HUES6 (cell line): ENCODE data around the gene GAS2L1.
"Not testable (repeated sequence)": the region's sequence is repeated elsewhere in the genome, so short reads cannot be mapped to it uniquely, and the experiment has no call there.

Experiments used
- H3K27ac ChIP-seq: 2 replicates; pipeline ENCODE4 v1.7.0; 2013; ENCODE audit warnings: low read depth, mild to moderate bottlenecking, low read length, inconsistent platforms
- H3K27me3 ChIP-seq: 2 replicates; pipeline ENCODE4 v1.6.1; 2013; ENCODE audit warnings: low read length; ENCODE audit not compliant: control insufficient read depth, insufficient read depth
- H3K36me3 ChIP-seq: 2 replicates; pipeline ENCODE4 v1.6.1; 2013; ENCODE audit warnings: low read length; ENCODE audit not compliant: control insufficient read depth, insufficient read depth
- H3K4me1 ChIP-seq: 2 replicates; pipeline ENCODE4 v1.6.1; 2013; ENCODE audit warnings: low read length; ENCODE audit not compliant: control insufficient read depth, insufficient read depth
- H3K4me3 ChIP-seq: 2 replicates; pipeline ENCODE4 v1.5.1; 2013; ENCODE audit warnings: low read depth, low read length
- H3K9ac ChIP-seq: one replicate; pipeline ENCODE4 v1.6.1; 2013; ENCODE audit warnings: mild to moderate bottlenecking, low read length
- H3K9me3 ChIP-seq: 2 replicates; pipeline ENCODE4 v1.6.1; 2013; ENCODE audit warnings: low read depth, low read length; ENCODE audit not compliant: control insufficient read depth, insufficient read depth

GAS2L1 gene

DNA sequence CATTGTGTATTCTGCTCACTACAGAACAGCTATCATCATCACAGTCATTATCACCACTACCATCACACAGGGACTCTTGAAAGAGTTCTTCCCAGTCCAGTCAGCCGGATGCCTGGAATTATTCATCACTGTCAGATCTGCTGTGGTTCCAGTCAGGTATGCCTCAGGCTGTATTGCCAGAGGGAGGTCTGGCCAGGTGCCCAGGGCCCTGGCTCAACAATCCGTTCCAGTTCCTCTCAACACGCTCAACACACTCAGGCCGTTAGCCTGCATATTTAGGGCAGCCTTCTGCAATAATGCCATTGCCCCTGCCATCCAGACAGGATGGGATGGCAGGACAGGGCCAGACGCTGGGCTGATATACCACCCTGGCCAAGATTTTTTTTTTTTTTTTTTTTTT is 37.7 kb downstream of the GAS2L1 start:
- Histone ChIP-seq H3K27ac (no peak overlapping the region), H3K9me3 (no peaks in the 10 kb centered on the region), H3K4me3 (no peak overlapping the region), H3K4me1 (peaks cover 10% of the 10 kb centered on the region; the same call in 1 of the 2 replicates), H3K27me3 (no peaks in the 10 kb centered on the region), H3K9ac (no peak overlapping the region), H3K36me3 (peaks cover 84% of the 10 kb centered on the region)

DNA sequence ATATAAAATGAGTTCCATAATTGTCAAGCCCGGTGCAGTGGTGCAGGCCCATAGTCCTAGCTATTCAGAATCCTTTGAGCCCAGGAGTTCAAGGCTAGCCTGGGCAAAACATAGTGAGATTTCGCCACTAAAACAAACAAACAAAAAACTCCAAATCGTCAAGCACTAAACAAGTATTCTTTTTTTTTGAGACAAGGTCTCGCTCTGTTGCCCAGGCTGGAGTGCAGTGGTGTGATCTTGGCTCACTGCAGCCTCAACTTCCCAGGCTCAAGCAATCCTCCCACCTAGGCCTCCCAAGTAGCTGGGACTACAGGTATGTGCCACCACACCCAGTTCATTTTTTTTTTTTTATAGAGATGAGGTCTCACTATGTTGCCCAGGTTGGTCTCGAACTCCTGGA is 38.4 kb downstream of the GAS2L1 start:
- H3K9me3 ChIP-seq, H3K27me3 ChIP-seq, H3K9ac ChIP-seq, H3K4me3 ChIP-seq, H3K27ac ChIP-seq, H3K4me1 ChIP-seq: not testable (repeated sequence)
- H3K36me3 ChIP-seq = peaks cover 84% of the 10 kb centered on the region

DNA sequence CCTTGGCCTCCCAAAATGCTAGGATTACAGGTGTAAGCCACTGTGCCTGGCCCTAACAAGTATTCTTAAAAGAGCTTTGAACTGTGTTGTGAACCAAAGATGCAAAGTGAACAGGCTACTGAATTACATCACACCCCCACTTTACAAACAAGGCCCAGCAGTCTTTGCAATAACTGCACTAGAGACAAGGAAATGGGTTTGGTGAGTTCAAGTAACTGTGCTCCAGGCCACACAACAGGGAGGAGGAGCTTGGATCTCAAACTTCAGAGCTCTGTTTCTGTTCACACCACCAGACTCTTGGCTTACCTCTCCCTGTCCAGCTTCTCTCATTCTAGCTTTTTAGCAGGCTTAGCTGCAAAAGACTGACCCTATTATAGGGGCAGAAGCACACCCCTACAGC is 39.5 kb downstream of the GAS2L1 start:
- Histone ChIP-seq H3K36me3 (peaks cover 84% of the 10 kb centered on the region), H3K9ac (no peak overlapping the region), H3K27me3 (no peaks in the 10 kb centered on the region), H3K4me3 (no peak overlapping the region), H3K27ac (no peak overlapping the region), H3K9me3 (no peaks in the 10 kb centered on the region), H3K4me1 (peaks cover 10% of the 10 kb centered on the region; the same call in 1 of the 2 replicates)

DNA sequence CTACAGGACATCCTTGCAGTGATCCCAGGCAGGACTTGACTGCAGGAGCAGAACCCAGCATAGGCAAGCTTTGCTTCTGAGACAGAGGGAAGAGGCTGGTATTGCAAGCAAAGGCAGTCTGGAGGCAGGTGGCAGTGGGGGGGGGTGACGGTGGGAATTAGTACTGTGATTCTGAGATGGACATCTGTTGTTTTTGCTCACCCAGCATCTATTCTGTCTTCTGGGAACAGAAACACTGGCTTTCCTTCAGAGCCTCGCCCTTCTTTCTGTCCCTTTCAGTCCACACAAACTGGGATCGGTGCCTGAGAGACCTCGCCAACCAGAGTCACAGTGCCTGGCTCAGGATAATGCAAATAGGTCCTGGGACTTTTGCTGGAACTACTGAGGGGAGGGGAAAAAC is 40.2 kb downstream of the GAS2L1 start:
- peaks cover 10% of the 10 kb centered on the region; the same call in 1 of the 2 replicates for H3K4me1 ChIP-seq
- H3K27ac ChIP-seq = no peak overlapping the region
- no peak overlapping the region for H3K4me3 ChIP-seq
- H3K36me3 ChIP-seq = peaks cover 84% of the 10 kb centered on the region
- no peaks in the 10 kb centered on the region for H3K27me3 ChIP-seq
- no peaks in the 10 kb centered on the region for H3K9me3 ChIP-seq
- H3K9ac ChIP-seq = no peak overlapping the region

DNA sequence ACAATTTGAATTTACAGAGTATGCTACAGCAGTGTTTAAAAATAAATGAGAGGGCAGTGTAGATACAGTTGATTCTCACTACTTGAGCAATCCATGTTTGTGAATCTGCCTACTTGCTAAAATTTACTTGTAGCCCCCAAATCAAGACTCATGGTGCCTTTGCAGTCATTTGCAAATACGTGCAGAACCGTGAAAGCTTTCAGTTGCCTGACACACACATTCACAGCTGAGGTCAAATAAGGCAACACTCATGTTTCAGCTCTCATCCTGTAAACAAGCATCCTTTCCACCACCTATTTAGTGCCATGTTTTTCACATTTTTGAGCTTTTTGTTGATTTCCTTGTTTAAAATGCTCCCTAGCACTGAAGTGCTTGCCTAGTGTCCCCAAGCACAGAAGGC is 41.6 kb downstream of the GAS2L1 start:
- Histone ChIP-seq H3K4me3 (no peak overlapping the region), H3K27ac (no peak overlapping the region), H3K4me1 (peaks cover 10% of the 10 kb centered on the region; the same call in 1 of the 2 replicates), H3K27me3 (no peaks in the 10 kb centered on the region), H3K36me3 (peaks cover 83% of the 10 kb centered on the region), H3K9me3 (no peaks in the 10 kb centered on the region), H3K9ac (no peak overlapping the region)

DNA sequence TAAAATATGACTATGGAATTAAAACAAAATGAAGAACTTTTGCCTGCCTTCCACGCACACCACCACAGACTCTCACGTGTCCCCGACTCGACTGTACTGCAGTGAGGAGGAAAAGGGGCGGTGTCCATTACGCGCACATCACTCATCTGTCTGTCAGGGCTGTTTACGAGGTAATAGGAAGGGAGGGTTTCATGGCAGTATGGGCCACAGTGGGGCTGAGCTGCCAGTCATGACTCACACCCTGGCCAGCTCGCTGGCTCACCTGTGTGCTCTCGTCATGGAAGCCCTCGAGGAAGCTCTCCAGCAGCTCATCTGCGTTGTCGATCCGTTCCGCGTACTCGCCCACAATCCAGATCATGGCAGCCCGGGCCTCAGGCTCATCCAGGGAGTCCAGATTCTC is 42.5 kb downstream of the GAS2L1 start:
- H3K4me3 ChIP-seq = no peak overlapping the region
- H3K9ac ChIP-seq = no peak overlapping the region
- no peaks in the 10 kb centered on the region for H3K27me3 ChIP-seq
- H3K36me3 ChIP-seq = peaks cover 86% of the 10 kb centered on the region
- H3K9me3 ChIP-seq = no peaks in the 10 kb centered on the region
- H3K27ac ChIP-seq = no peak overlapping the region
- peaks cover 10% of the 10 kb centered on the region; the same call in 1 of the 2 replicates for H3K4me1 ChIP-seq

DNA sequence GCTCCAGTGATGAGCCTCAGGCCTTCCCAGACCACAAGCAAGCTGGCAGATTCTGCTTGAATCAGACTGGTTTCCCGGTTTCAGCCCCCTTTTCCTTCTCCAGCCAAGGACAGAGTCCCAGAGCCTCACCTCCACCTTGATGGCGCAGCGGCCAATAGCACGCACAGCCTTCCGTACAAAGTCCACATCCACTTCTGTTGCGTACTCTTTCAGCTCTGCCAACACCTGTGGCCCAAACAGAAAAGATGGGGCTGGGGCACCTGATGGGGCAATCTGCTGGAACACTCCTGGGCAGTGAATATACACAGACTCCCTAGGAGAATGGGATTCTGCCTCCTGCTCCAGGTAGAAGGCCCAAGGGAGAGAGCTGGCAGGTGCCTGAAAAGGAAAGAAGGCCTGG is 44.6 kb downstream of the GAS2L1 start:
- Histone ChIP-seq H3K27me3 (no peaks in the 10 kb centered on the region), H3K9me3 (no peaks in the 10 kb centered on the region), H3K4me1 (peaks cover 10% of the 10 kb centered on the region; the same call in 1 of the 2 replicates), H3K36me3 (peaks cover 98% of the 10 kb centered on the region), H3K4me3 (no peak overlapping the region), H3K9ac (no peak overlapping the region), H3K27ac (no peak overlapping the region)

DNA sequence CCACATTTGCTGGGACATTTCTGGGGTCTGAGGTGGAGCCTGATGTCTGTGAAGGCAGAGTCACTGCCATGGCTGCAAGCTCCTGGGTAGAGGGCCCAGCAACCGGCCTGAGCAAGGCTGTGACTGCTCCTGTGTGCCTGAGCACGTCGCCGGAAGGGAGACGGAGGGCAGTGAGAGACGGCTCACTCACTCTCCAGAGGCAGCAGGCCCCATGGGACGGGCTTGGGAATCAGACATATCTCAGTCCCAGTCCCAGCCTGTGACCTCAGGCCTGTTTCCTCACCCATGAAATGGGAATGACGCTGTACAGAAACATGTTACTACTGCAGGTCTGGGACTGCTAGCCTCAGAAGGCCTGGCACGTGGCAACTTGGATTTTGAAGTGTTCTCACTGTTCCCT is 45.4 kb downstream of the GAS2L1 start:
- no peak overlapping the region for H3K27ac ChIP-seq
- H3K9ac ChIP-seq = no peak overlapping the region
- H3K27me3 ChIP-seq = no peaks in the 10 kb centered on the region
- H3K4me3 ChIP-seq = no peak overlapping the region
- no peaks in the 10 kb centered on the region for H3K9me3 ChIP-seq
- H3K36me3 ChIP-seq = peaks cover 97% of the 10 kb centered on the region
- H3K4me1 ChIP-seq = peaks cover 3% of the 10 kb centered on the region; the same call in 1 of the 2 replicates

DNA sequence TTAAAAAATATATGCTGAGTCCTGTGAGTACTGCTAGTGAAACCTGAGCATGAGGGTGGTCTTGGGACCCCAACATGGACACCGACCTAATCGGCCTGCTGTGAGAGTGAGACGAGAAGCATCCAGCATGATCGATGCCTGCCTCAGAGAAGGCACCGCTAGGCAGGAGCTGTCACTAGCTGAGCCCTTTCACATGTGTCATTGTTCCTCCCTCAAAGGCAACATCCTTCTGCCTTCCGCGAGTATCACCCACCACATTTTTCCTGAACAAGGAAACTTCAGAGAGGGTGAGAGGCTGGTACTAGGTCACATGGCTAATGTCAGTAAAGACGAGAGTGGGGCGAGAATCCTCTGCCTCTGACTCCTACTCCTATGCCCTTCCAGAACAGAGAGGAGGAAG is 46.3 kb downstream of the GAS2L1 start:
- H3K27me3 ChIP-seq = no peaks in the 10 kb centered on the region
- no peak overlapping the region for H3K27ac ChIP-seq
- no peaks in the 10 kb centered on the region for H3K9me3 ChIP-seq
- H3K9ac ChIP-seq = no peak overlapping the region
- H3K4me3 ChIP-seq = no peak overlapping the region
- peaks cover 88% of the 10 kb centered on the region for H3K36me3 ChIP-seq
- H3K4me1 ChIP-seq = no peaks in the 10 kb centered on the region

DNA sequence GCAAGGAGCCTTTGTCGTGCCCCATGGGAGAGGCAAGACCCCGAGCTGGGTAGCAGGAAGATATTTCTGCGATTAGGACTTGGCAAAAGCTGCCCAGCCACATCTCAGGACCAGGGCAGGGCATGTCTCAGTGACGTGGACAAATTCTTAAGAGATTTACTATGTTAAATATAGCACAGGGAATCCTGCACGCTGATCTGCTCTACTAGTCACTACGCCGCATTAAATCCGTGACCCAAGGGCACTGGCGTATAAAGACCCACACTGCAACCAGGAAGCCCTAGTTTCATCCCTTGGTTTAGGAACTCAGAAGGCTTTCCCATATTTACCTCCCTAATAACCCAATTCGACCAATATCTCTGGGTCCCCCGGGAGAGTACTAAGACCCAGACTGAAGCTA is 46.8 kb downstream of the GAS2L1 start:
- no peak overlapping the region for H3K27ac ChIP-seq
- no peaks in the 10 kb centered on the region for H3K9me3 ChIP-seq
- H3K27me3 ChIP-seq = no peaks in the 10 kb centered on the region
- H3K36me3 ChIP-seq = peaks cover 88% of the 10 kb centered on the region
- no peak overlapping the region for H3K4me3 ChIP-seq
- no peak overlapping the region for H3K9ac ChIP-seq
- H3K4me1 ChIP-seq = no peaks in the 10 kb centered on the region

DNA sequence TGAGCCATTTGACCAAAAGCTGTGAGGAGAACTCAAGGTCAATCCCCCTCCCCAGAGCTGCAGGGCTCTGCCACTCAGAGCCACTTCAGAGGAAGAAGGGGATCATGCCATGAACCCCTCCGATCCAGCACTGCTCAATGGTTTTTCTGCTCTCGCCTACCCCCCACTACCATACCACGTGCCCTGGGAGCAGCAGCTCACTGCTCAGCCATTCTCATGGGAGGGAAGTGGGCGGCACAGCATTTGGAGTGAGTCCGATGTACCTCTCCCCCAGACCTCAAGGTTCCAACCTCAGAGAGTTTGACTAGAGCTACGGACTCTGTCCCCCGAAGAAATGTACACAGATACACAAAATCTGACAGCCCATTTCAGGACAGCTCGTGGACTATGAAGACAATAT is 47.4 kb downstream of the GAS2L1 start:
- Histone ChIP-seq H3K27me3 (no peaks in the 10 kb centered on the region), H3K4me3 (no peak overlapping the region), H3K4me1 (no peaks in the 10 kb centered on the region), H3K9me3 (no peaks in the 10 kb centered on the region), H3K27ac (no peak overlapping the region), H3K36me3 (peaks cover 88% of the 10 kb centered on the region), H3K9ac (no peak overlapping the region)
